Activated CD4-positive, CD25-positive, alpha-beta regulatory T cell (primary cell): ENCODE measurements around the gene RHBG.

Experiments used
- DNase-seq, 4 experiments: peaks; one replicate each; lab custom pipeline; 2025; lab: John Stamatoyannopoulos, UW

The RHBG gene

GRCh38 chr1:156386134-156386901 lies 17.3 kb downstream of the RHBG start:
- DNase-seq, result no peak

- no peak for DNase-seq
These were observed 18.2 kb downstream of the RHBG start for GRCh38 chr1:156386949-156387869.

- no peak for DNase-seq
These were observed 18.8 kb downstream of the RHBG start for GRCh38 chr1:156387870-156388173.

- no peak for DNase-seq
These were observed 19.4 kb downstream of the RHBG start for GRCh38 chr1:156388174-156389137.

GRCh38 chr1:156389311-156389710 lies 20.3 kb downstream of the RHBG start:
- no peak for DNase-seq

- no peak for DNase-seq
These were observed 21.7 kb downstream of the RHBG start for GRCh38 chr1:156390469-156391365.

- no peak for DNase-seq
These were observed 22.3 kb downstream of the RHBG start for GRCh38 chr1:156391366-156391677.

- DNase-seq, result no peak
These were observed 22.7 kb downstream of the RHBG start for GRCh38 chr1:156391701-156392100.

GRCh38 chr1:156392452-156392853 lies 23.4 kb downstream of the RHBG start:
- DNase-seq, result no peak

GRCh38 chr1:156393095-156393494 lies 24.1 kb downstream of the RHBG start:
- no peak for DNase-seq

GRCh38 chr1:156394082-156394481 lies 25.1 kb downstream of the RHBG start:
- no peak for DNase-seq

GRCh38 chr1:156394835-156395461 lies 25.9 kb downstream of the RHBG start:
- no peak for DNase-seq

- DNase-seq, result no peak
These were observed 30.5 kb downstream of the RHBG start for GRCh38 chr1:156399355-156400125.

GRCh38 chr1:156400191-156400935 lies 31.4 kb downstream of the RHBG start:
- DNase-seq, result no peak

GRCh38 chr1:156401041-156401574 lies 32.1 kb downstream of the RHBG start:
- DNase-seq, result no peak

GRCh38 chr1:156401681-156402081 lies 32.7 kb downstream of the RHBG start:
- DNase-seq, result no peak

GRCh38 chr1:156402331-156403020 lies 33.5 kb downstream of the RHBG start:
- no peak for DNase-seq

GRCh38 chr1:156405670-156406069 lies 36.7 kb downstream of the RHBG start:
- no peak for DNase-seq
